Hematopoietic multipotent progenitor cell treated with erythropoietin and hydrocortisone succinate and interleukin-3 and kit ligand, for 15 days (in vitro differentiated cells): ENCODE results near the gene TMEM132D.

Experiments
- DNase-seq: peaks from one replicate; pipeline ENCODE4 v3.0.0-alpha.2; 2015; ENCODE audit warnings: low spot score

The TMEM132D gene

DNA sequence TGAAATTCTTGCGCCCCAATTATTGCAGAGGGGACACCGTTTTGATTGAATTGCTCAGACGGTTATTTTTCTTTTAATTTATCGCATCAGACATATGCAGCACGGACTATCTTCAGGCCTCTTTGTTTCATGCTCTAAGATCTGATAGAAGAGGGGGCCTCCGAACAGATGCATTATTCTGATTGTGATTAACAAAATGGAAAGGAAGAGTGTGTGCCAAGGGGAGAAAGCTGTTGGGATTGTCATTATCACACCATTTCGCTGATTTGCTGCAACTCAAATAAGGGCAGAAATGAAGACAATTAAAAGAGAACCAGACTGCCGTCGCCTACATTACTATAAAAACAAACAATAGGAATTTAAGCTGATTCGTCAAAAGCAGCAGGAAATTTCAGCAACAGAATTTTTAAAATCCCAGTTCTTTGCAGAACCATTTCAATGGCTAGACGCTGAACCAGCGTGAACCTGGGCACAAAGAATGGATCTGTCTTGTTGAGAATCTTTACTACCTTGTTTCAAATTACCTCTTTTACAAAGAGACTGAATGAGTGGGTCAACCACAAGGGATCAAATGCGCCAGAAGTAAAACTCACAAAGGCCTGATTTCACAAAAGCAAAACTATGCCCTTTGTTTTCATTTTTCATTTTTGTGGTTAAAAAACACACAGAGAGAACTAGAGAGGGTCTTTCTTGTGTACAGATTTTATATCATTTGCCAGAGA is 30.6 kb downstream of the TMEM132D start:
- DNase-seq: no peak

DNA sequence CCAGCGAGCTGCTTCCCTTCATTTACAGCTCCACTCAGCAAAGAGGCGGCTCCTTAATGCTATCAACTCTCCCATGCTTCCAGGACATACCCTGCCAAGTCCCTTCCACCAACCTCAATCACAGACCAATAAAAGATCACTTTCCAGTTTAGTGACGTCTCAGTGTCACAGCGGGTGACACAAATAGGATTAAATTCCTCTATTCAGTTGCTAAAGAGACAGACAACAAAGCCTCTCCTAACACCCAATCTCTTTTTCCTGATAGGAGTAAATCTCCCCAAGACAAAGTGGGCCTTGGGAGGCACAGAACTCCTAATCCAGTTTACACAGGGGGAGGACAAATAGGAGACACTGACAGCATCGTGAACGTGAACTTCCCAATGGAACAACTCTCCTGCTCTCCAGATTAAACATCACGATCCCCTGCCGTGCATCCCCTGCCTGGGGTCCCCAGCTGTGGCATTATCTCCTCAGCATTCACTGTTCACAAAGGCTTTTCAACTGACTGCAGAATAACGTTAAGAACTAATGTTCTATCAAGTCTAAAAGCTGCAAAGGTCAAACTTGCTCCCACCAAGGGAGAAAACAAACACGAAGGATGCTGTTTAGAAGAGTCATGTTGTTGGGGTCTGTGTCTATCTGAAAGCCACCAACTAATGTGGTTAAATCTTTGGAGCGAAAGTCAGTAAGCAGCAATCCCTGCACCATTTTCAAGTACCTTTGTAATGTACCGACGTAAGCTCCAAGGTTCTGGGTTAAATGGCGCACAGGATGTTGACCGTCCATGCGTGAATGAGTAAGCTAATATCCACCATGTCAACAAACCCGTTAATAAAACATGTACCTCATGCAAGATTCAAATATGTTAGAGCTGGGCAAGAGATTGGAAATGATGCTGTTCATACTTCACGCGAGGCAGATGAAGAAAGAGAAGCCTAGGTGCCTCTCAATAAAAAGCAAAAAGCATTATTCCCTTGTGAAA is 31.5 kb downstream of the TMEM132D start:
- DNase-seq: no peak

DNA sequence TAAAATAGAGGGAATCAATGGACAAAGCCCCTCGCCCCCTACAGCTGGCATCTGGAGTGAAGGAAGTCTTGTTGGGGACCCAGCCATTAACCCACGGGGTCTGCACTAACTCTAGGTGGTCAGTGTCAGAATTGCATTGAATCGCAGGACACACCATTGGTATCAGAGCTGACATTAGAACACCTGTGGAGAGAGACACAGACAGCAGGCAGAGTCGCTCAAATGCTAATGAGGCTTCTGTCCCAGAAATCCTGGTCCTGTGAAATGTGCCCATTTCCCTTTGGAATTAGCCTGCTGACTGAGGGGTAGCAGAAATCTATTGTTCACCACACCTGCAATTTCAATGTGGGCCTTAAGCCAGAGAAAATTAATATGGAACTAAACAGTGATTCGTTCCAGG is 33.0 kb downstream of the TMEM132D start:
- DNase-seq: no peak

DNA sequence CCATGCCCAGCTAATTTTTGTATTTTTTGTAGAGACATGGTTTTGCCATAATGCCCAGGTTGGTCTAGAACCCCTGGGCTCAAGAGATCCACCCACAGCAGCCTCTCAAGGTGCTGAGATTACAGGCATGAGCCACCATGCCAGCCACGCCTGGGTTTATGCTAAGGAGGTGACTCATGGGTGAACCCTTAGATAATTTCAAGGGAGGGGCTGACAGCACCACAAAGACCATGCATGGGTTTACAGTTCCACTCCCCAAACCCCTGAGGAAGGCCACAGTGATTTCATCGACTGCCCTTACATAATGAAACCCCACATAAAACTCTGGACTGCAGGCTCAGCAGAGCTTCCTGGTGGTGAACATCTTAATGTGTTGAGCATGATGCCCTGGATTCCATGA is 33.7 kb downstream of the TMEM132D start:
- DNase-seq: no peak

DNA sequence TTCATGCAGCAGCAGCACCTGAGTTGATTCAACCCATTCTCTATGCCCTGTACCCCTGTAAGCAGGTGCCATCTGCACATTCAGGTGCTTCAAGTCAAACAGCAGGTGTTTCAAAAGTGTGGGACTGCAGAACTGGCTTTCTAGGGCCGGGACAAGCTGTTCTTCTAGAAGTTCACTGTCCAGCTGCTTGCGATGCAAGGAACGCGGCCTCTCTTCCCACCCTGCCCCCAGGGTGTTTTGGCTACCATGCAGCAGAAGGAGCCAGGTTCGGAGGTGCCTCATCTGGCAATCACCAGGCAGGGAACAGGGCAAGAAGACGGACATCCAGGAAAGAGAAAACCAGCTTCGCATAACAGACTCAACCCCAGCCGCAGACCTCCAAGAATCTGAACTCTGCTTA is 35.2 kb downstream of the TMEM132D start:
- DNase-seq: no peak

DNA sequence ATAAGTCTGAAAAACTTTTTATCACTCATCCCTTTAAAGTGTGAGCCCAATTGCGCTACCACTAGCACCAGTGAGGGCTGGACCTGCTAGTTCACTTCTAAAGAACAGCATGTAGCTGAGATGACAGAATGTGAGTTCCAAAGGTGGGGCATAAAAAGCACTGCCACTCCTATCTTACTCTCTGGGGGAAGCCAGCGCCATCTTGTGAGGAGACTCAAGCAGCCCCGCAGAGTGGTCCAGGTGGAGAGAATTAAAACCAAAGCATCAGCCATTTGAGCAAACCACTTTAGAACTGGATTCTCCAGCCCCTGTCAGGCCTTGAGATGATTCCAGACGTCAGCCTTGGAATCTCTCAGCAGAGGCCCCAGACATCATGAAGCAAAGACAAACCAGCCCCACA is 39.9 kb downstream of the TMEM132D start:
- no peak for DNase-seq

DNA sequence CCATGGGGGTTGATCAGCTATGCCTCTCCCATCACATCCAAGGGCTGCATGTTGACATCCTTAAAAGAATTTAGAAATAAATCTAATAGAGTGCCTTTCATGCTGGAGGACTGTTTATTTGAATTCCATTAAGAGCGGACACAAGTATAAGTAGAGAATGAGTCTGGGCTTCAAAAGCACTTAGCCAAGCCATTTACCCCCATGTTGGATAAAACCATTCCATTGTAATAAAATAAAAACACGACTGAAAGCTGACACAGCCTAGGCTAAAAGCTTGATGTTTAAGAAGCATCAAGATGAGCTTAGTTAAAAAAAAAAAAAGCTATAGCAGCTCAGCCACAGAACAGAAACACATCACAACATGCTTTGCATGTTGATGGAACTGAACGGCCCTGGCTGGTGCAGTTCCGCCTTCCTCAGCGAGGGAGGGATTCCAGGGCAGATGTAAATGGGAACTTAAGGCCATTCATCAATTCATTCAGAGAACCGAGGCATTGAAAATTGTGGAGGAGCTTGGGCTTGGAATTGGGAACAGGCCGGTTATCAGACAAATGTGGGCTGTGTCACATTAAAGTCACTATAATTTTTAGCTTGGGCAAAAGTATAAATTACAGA is 41.2 kb downstream of the TMEM132D start:
- no peak for DNase-seq

DNA sequence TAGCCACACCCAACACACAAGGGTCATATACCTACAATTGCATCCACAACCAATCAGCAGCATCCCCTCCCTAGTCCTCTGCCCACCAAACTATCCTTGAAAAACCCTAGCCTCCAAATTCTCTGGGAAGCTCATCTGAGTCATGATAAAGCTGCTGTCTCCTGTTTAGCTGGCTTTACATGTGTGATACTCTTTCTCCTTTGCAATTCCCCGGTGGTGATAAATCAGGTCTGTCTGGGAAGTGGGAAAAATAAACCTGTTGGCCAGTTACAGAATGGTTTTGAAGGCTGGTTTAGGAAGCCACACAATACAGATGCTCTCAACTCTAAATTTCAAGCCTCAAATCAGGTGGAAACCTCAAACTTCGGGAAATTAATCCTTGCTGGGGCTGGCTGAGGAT is 41.9 kb downstream of the TMEM132D start:
- no peak for DNase-seq

DNA sequence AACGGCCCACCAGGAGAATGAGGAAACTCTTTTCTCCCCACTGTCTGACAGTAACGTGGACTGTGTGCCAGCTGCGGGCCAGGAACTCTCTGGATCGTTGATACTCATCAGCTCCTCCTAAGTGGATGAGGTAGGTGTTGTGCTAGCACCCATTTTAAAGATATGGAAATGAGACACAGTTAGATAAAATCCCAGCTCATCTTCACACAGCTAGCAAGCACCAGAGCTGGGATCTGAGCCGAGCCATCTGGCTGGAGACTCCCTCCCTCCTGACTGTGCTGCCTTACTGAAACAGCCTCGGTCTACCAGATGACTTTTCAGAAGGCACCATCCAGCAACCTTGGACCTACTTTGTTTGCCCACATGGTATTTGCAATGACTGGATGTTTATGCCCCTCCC is 49.2 kb downstream of the TMEM132D start:
- no peak for DNase-seq

DNA sequence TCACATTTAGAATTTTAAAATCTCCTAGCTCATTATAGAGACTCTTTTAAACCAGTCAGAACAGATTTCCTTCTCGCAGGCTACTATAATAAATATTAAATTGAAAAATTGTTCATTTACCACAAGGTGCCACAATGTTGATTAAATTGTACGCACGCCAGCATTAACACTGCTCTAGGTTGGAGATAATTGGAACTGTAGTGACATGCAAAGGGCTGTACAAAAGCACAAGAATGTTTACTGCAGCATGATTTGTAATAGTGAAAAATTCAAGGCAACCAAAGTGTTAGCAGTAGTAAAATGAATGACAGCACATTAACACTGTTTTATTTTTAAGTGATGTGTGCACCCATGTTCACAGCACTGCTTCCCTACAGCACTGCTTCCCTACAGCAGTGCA is 52.5 kb downstream of the TMEM132D start:
- DNase-seq: no peak

DNA sequence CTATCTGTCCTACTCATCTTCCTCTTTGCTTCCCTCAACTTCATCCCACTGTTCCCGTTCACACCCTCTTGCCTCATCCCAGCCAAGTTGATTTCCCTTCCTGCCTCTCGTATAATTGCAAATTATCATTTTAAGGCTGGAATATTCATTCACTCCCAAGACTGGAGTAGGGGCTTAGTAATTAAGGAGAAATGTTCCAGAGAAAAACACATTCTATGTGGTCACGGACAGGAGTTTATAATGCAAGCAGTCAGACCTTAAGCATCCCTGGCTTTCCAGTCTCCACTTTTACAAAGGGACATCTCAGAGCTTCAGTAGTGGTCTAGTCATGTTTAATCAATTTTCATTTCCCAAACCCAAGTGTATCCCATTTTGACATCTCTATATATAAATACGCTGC is 54.9 kb downstream of the TMEM132D start:
- DNase-seq: no peak

DNA sequence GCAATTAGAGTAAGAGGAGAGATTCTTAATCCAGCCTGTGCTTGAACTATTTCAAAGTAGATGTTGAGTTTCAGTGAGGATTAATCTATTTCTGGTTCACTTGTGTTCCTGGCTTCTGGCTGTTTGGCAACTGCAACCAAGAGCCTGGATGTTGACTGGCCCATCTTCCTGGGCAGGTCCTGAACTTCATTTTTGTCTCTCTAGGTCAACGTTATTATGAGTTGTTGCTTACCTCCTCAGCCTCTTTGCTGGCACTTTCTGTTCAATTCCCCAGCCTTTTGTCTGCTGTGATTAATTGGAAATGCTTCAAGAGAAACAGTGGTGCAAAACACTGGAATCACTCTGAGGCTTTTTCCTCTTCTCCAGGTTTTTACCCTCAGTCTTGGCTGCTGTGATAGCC is 56.8 kb downstream of the TMEM132D start:
- no peak for DNase-seq

DNA sequence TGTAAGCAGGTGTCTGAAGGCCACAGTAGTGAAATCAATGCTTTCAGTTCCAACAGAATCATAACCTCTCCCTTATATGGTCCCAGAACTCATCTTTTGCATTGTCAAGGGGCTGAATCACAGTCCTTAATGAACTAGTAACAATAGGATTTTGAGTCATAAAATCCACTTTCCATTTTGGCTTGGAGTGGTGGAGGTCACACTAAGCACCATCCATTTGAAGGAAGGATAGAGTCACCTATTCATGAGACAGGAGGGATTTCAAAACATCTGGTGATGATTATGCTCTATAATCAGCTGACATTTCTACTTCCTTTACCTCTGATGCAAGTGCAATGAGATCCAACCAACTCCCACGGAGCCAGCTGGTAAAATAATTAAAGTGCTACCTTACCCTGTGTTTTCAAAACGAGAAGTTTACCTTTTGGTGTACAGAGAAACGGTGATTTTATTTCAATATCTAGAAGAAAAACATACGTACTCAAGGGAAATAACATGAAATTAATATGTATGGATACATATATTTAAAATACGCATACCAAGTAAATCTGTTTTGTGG is 59.1 kb downstream of the TMEM132D start:
- DNase-seq: no peak

DNA sequence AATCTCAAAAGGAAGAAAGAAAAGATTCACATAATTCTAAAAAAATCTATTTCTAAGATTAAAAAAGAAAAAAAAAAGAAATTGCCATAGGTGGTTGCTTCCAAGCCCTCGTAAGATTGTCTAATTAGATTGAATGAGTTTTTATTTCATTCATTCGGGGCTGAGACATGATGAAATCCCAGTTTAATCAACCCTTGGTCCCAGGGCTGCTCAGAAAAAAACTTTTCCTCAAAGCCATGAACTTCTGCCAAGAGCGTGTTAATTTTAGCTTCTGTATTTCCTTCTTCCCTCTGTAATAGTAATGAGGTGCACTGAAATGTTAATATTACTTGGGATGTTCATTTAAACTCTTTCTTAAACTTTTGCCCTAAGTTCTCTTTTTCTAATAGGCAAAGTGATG is 62.6 kb downstream of the TMEM132D start:
- DNase-seq: no peak

DNA sequence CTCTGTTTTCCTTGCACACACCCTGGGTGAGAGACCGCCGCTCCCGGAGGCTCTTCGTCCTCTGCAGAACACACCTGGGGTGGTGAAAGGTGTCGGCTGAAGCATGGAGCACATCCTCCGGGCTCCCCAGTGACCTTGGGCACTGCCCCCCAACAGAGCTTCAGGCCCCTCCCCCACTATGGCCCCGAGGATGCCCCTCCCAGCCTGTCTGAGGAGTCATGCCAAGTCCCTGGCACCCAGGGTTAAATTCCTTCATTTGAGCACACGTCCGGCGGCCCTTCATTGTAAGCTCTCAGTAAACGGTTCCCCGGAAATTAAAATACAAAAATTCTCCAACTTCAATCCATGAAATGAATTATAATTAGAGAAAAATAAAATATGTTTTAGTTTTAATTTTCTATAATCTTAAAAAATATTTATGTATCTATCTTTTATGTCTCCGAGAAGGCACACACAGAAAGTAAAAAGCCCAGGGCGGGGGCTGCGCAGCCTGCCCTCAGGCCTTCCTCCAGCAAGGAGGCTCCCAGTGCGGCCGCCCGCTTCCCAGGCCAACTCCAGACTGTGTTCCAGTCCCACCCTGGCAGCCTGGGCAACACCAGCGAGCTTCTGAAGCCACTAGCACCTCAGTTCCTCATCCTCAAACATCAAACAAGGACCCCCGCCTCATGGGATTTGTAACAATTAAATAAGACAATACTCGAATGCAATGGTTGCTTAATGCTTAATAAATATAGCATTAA is 63.5 kb downstream of the TMEM132D start:
- DNase-seq: no peak

DNA sequence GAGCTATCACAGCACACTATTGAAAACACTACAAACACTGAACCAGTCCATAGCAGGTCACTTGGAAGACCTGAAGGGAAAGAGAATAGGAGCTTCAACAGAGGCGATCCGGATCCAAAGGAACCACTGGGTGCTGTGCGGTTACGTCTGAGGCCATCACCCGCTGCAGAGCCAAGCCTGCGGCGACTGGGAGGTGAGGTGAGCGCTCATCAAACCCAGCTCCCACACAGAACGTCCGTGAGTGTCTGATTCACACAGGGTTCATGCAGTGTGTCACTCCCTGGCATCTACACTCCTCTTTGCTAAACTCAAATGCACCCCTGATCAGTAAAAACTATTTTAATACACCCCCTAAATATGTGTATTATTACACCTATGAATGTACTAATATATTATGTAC is 64.1 kb downstream of the TMEM132D start:
- DNase-seq: no peak

DNA sequence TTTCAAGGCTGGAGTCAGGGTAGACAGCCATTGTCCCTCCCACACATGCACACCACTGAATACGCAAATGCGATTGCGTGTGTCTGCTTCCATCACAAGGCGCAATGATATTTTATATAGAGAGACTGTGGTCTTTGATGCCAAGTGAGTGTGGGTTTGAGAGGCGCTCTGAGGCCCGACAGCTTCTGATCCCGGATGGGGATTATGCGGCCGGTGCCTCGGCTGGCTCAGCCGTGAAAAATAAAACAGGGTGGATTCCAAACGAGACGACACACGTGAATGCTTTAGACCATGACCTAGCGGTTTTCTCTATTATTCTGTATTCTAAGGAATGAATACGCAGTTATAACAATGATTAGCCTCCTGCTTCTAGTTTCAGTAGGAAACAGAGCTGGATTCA is 72.5 kb downstream of the TMEM132D start:
- DNase-seq: no peak

DNA sequence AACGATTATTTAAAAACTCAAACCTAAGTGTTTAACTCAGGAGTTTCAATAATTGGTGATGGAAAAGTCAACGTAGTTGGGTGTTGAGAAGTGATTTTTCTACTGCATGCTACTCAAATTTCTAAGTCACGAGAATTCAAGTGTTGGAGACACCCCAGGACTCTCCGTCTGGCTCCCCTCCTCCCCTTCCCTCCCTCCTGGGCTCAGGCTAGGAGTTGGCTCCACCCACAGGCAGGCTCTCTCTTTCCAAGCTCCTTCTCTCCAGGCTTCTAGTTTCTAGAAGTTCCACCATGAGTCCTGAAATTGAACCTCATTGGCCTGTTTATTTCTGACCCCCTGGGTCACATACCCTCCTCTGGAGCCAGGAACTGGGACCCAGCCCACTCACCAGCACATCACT is 73.0 kb downstream of the TMEM132D start:
- no peak for DNase-seq

DNA sequence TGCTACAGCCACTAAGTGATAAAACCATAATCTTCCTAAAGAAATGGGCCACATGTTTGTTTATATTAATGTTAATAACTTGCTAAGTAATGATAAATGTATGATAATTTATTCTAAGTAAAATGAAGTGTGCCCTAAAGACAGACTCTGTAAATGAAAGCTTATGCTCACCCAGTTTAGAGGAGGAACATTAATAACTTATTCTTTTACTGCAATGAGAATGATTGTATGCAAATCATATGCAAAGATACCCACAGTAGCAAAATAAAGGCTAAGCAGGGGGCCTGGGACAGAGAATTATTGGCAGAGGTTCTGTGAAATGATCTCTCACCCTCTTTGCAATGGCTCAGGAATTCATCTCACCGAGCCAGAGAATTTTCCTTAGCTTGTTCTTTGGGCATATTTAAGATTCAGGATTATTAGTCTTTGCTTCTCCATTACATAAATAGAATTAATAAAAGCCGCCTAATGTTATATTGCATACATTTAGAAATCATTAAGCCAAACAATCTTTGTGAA is 75.9 kb downstream of the TMEM132D start:
- DNase-seq: no peak

DNA sequence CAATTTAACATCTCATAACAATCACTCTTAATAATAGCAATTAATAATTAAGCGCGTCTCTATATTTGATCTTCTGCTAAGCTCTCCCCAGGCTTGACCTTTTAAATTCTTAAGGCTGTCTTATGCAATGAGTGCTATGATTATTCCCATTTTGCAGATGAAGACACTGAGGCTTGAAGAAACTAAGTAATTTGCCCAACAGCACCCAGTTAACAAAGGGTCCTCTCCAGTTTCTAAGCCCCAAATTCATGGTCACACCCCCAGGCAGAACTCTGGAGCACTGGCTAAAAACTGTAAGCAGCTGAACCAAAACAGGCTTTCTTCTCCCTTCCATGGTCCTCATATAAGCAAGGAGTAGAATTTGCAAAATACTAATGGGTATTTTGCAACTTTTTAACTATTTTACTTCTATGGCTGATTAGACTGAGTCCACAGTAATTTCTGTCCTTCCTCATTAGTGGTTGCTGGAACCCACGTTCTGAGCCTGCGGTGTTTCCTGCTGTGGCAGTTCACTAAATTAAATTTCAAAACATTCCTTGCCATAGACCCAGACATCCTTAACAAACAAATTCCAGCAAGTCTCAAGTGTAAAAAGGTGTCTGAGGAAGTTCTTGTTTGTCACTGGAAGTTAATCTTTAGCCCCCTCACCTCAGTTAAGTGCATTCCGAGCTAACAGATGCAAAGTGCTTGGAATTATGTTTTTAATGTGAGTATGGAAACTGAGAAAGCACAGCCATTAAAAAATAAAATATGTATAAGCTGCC is 76.5 kb downstream of the TMEM132D start:
- DNase-seq: no peak

DNA sequence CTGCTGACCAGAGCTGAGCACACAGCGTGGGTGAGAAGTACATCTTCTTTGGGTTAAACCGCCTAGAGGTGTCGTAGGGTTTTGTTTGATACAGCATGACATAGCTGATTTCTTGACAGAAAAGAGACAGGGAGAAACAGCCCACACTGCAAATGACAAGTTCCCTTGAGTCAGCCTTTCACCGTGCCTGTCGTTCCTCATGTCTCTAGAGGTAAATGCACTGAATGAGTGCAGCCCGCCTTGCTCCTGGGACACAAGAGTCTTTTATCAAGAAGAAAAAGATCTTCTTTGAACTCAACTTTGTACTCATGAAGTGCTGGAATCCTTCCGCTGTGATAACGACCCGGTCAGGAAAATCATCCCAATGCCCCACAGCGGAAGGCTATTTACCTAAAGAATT is 77.6 kb downstream of the TMEM132D start:
- DNase-seq: no peak
